Hepatocyte (in vitro differentiated cells): ENCODE data around the gene DUOXA2.

Experiments
- EZH2 ChIP-seq: fragments of 200-600 bp; sonication (generic); IDR thresholded peaks from 2 replicates; pipeline ENCODE4 v1.6.1; 2016; ENCODE audit warnings: antibody characterized with exemption, mild to moderate bottlenecking, borderline replicate concordance
- TF ChIP-seq, protein P1 (sequence below): fragments of 200-600 bp; sonication (generic); IDR thresholded peaks from 2 replicates; pipeline ENCODE4 v1.5.1; 2016; ENCODE audit warnings: antibody characterized with exemption, mild to moderate bottlenecking; ENCODE audit not compliant: poor library complexity

- TF ChIP-seq EZH2, result no peak
- TF ChIP-seq, protein P1, sequence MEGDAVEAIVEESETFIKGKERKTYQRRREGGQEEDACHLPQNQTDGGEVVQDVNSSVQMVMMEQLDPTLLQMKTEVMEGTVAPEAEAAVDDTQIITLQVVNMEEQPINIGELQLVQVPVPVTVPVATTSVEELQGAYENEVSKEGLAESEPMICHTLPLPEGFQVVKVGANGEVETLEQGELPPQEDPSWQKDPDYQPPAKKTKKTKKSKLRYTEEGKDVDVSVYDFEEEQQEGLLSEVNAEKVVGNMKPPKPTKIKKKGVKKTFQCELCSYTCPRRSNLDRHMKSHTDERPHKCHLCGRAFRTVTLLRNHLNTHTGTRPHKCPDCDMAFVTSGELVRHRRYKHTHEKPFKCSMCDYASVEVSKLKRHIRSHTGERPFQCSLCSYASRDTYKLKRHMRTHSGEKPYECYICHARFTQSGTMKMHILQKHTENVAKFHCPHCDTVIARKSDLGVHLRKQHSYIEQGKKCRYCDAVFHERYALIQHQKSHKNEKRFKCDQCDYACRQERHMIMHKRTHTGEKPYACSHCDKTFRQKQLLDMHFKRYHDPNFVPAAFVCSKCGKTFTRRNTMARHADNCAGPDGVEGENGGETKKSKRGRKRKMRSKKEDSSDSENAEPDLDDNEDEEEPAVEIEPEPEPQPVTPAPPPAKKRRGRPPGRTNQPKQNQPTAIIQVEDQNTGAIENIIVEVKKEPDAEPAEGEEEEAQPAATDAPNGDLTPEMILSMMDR, result no peak
Measured at GRCh38 chr15:45147606-45148005, 33.5 kb downstream of the DUOXA2 start.
